Pancreas (tissue), 10 donors: ENCODE results near the gene DBX1. TPM values are rescaled to one million over a fixed set of nuclear protein-coding genes. Genes with fewer than 3 reads are reported as not detected.

Experiments used
- ATAC-seq, 4 donors: fragments of 200-7000 bp; cut with Tn5 transposase; one replicate each; pipeline versions ENCODE4 v1.8.0 to v1.9.1; 2020; ENCODE audit warnings: mild to moderate bottlenecking in 4 of 4, moderate library complexity in 4 of 4
- DNase-seq, 6 donors: peaks; one replicate each; pipeline ENCODE4 v3.0.0-alpha.2; 2020
- FAIRE-seq: peaks from 2 replicates; lab custom pipeline; 2012; peaks lifted over from hg19 to GRCh38; lab: Jason Lieb, UNC
- H3K27ac ChIP-seq, 4 donors: fragments of 200-600 bp; sonication (generic); 1 replicate in 3 of 4; 2 replicates in 1 of 4; pipeline versions ENCODE4 v1.5.0 to v1.8.0; 2020
- H3K27me3 ChIP-seq, 4 donors: fragments of 200-600 bp; one replicate each; pipeline ENCODE4 v1.8.0; 2021
- H3K36me3 ChIP-seq, 3 donors: fragments of 200-600 bp; sonication (generic) in 1 of 3; one replicate each; pipeline versions ENCODE4 v1.5.0 to v1.8.0; 2020 to 2021
- H3K4me1 ChIP-seq, 3 donors: fragments of 200-600 bp; one replicate each; pipeline ENCODE4 v1.8.0; 2021
- H3K4me3 ChIP-seq, 4 donors: fragments of 200-600 bp; sonication (generic) in 2 of 4; one replicate each; pipeline versions ENCODE4 v1.5.0 to v1.8.0; 2020 to 2021
- H3K9me3 ChIP-seq, 4 donors: fragments of 200-600 bp; one replicate each; pipeline ENCODE4 v1.8.0; 2021
- CTCF ChIP-seq, 4 donors: fragments of 200-600 bp; sonication (generic) in 3 of 4; IDR thresholded peaks; one replicate each; pipeline versions ENCODE4 v1.5.0 to v1.8.0; 2021; ENCODE audit warnings: antibody characterized with exemption in 4 of 4
- WGBS, 2 donors: extraction: QIAGEN DNeasy Blood & Tissue Kit; methylation state at CpG; one replicate each; pipeline ENCODE4 v1.1.7; 2013; 5-methylcytosine and 5-hydroxymethylcytosine counted together
- intact Hi-C, 3 donors: fragments of 100-400 bp; cut with DNase I; formaldehyde crosslinking; loops; one replicate each; pipeline versions ENCODE4 v1.11.1 to v1.14.2; 2022
- polyA plus RNA-seq, 2 donors: library from polyadenylated mRNA; stranded (reverse); fragments of 200-250 nt; gene quantifications; one replicate each; pipeline ENCODE4 v1.2.3, GENCODE V29; 2013
- total RNA-seq, 6 donors: library from RNA; stranded (reverse); fragmentation: NEBNext Ultra II Directional in 4 of 6; extraction: Animal tissue kit (Norgen Biotek cat#: 25700) in 4 of 6; gene quantifications; one replicate each; pipeline versions ENCODE4 v1.2.1 to v1.2.4, GENCODE V29; 2021 to 2023
- donor health status: healthy with polysubstance abuse.
- donor health status: DM: no; HTN: no; CAD: no; lungs with moderate emphysema.
- donor health status: DM: no; HTN: no; CAD: no.
- donor health status: control.
- donor health status: control.
- donor health status: Bipolar disorder and iron deficiency.
- donor health status: DM: yes; HTN: yes; CAD: no.
- donor health status: DM: no; HTN: no; CAD: no.
- donor health status: DM: no; HTN: no; CAD: no.
- donor health status: DM: yes; HTN: yes; CAD: no.

Gene DBX1
- total and polyA plus RNA-seq, 8 donors = not detected

GRCh38 chr11:20154381-20154780, 5.9 kb downstream of the DBX1 start:
- intact Hi-C loops = no loop called here

GRCh38 chr11:20138707-20139106, 21.6 kb downstream of the DBX1 start:
- Histone ChIP-seq H3K27ac (no peak overlapping the region), H3K27me3 (no peaks in the 10 kb centered on the region), H3K4me1 (no peaks in the 10 kb centered on the region), H3K9me3 (no peaks in the 10 kb centered on the region), H3K36me3 (no peaks in the 10 kb centered on the region), H3K4me3 (no peak overlapping the region)
- intact Hi-C loops = loop anchor here in 1 of 3 donors (10.0 kb wide), 2 partner anchors 394 to 574 kb away; no protein-coding TSS in a partner anchor
- FAIRE-seq (no peak), ATAC-seq (no peak), DNase-seq (no peak)
- 84 to 86% methylated on average over 4 of the region's 4 CpGs for WGBS, 2 donors
- TF ChIP-seq CTCF (IDR thresholded peaks at IDR 0.05) = no peak

More at GRCh38 chr11:20154381-20154780, 5.9 kb downstream of the DBX1 start:
- ATAC-seq (no peak), FAIRE-seq (no peak), DNase-seq (no peak)
- no peak for TF ChIP-seq CTCF (IDR thresholded peaks at IDR 0.05)
- Histone ChIP-seq H3K9me3 (no peaks in the 10 kb centered on the region), H3K4me3 (no peak overlapping the region), H3K27me3 (peaks cover 11 to 37% (median 11%) of the 10 kb centered on the region in 4 donors), H3K27ac (no peak overlapping the region), H3K36me3 (no peaks in the 10 kb centered on the region), H3K4me1 (peaks cover 0 to 4% (median 0%) of the 10 kb centered on the region in 3 donors)
- WGBS, 2 donors = 93 to 96% methylated on average over 1 of the region's 1 CpG

- intact Hi-C loops = loop anchor here in 1 of 3 donors (10.0 kb wide), 2 partner anchors 393 to 573 kb away; no protein-coding TSS in a partner anchor
- H3K27ac ChIP-seq = no peak overlapping the region
- no peak for ATAC-seq
Observed at GRCh38 chr11:20137637-20138036, 22.6 kb downstream of the DBX1 start.

GRCh38 chr11:20134991-20135736, 25.1 kb downstream of the DBX1 start:
- intact Hi-C loops = loop anchor here in 1 of 3 donors (10.0 kb wide), 2 partner anchors 390 to 570 kb away; no protein-coding TSS in a partner anchor
- no peak for FAIRE-seq
- WGBS, 2 donors = 83 to 93% methylated on average over 5 of the region's 5 CpGs
- DNase-seq = no peak
- Histone ChIP-seq H3K27me3 (no peaks in the 10 kb centered on the region), H3K4me1 (no peaks in the 10 kb centered on the region), H3K4me3 (no peak overlapping the region), H3K27ac (no peak overlapping the region), H3K9me3 (no peaks in the 10 kb centered on the region), H3K36me3 (no peaks in the 10 kb centered on the region)
- no peak for ATAC-seq
- TF ChIP-seq CTCF (IDR thresholded peaks at IDR 0.05) = no peak

More at GRCh38 chr11:20137637-20138036, 22.6 kb downstream of the DBX1 start:
- Histone ChIP-seq H3K27me3 (no peaks in the 10 kb centered on the region), H3K36me3 (no peaks in the 10 kb centered on the region), H3K4me3 (no peak overlapping the region), H3K4me1 (no peaks in the 10 kb centered on the region), H3K9me3 (no peaks in the 10 kb centered on the region)
- FAIRE-seq = no peak
- TF ChIP-seq CTCF (IDR thresholded peaks at IDR 0.05) = no peak
- no peak for DNase-seq

- FAIRE-seq (no peak), ATAC-seq (no peak), DNase-seq (no peak)
- no peaks in the 10 kb centered on the region for H3K36me3 ChIP-seq
- H3K27me3 ChIP-seq = no peaks in the 10 kb centered on the region
- H3K4me3 ChIP-seq = peak overlapping the region in 1 of 4 donors; percentile 34
- intact Hi-C loops = loop anchor here in 1 of 3 donors (10.0 kb wide), 2 partner anchors 388 to 568 kb away; no protein-coding TSS in a partner anchor
- no peak overlapping the region for H3K27ac ChIP-seq
- 40 to 49% methylated on average over 8 of the region's 8 CpGs for WGBS, 2 donors
- no peaks in the 10 kb centered on the region for H3K4me1 ChIP-seq
- TF ChIP-seq CTCF (IDR thresholded peaks at IDR 0.05) = no peak
- no peaks in the 10 kb centered on the region for H3K9me3 ChIP-seq
Observed at GRCh38 chr11:20132667-20133039, 27.6 kb downstream of the DBX1 start.
